ENCODE data around the gene NAT9.

Gene NAT9

GRCh38 chr17:74744714-74745547 is 31.2 kb downstream of the NAT9 start (continued):
- TF ChIP-seq ZSCAN30 (tag by site-specific recombination; IDR thresholded peaks at IDR 0.05), result 0 out of 2 replicates have a peak, but pooled peaks have one; percentile 46
- TF ChIP-seq ZSCAN23 (tag by site-specific recombination; IDR thresholded peaks at IDR 0.05), result no peak
- TF ChIP-seq ZNF768 (tag by site-specific recombination; IDR thresholded peaks at IDR 0.05), result no peak
- TF ChIP-seq ZNF133 (tag by site-specific recombination; IDR thresholded peaks at IDR 0.05), result no peak
- TF ChIP-seq ZNF184 (tag by site-specific recombination; IDR thresholded peaks at IDR 0.05), result no peak; the same call in 1 of the 2 replicates
- no peak for TF ChIP-seq ZNF837 (tag by site-specific recombination; IDR thresholded peaks at IDR 0.05)
- TF ChIP-seq ZNF777 (tag by site-specific recombination; IDR thresholded peaks at IDR 0.05; ENCODE audit: borderline replicate concordance), result no peak
- TF ChIP-seq ZNF580 (tag by site-specific recombination; IDR thresholded peaks at IDR 0.05), result no peak
- no peak for TF ChIP-seq MEIS1 (CRISPR knock-in tag; IDR thresholded peaks at IDR 0.05; ENCODE audit: borderline replicate concordance)
- TF ChIP-seq ZNF121 (tag by site-specific recombination; IDR thresholded peaks at IDR 0.05), result peak; percentile 97
- no peak for TF ChIP-seq TSHZ1 (tag by site-specific recombination; IDR thresholded peaks at IDR 0.05; ENCODE audit: borderline replicate concordance)
- TF ChIP-seq ZIC2 (tag by site-specific recombination; IDR thresholded peaks at IDR 0.05), result 0 out of 2 replicates have a peak, but pooled peaks have one; percentile 11
- 0 out of 2 replicates have a peak, but pooled peaks have one; percentile 32 for TF ChIP-seq ZNF2 (tag by site-specific recombination; IDR thresholded peaks at IDR 0.05)
- TF ChIP-seq ZNF16 (tag by site-specific recombination; IDR thresholded peaks at IDR 0.05; ENCODE audit: low read depth), result no peak
- TF ChIP-seq ZNF670 (tag by site-specific recombination; IDR thresholded peaks at IDR 0.05; ENCODE audit: low read depth), result no peak
- no peak for TF ChIP-seq ATF2 (tag by site-specific recombination; IDR thresholded peaks at IDR 0.05; ENCODE audit: low read depth)
- no peak for TF ChIP-seq ZNF707 (tag by site-specific recombination; IDR thresholded peaks at IDR 0.05)
- TF ChIP-seq KLF1 (tag by site-specific recombination; IDR thresholded peaks at IDR 0.05), result no peak; the same call in 1 of the 2 replicates
- no peak for TF ChIP-seq ZNF341 (tag by site-specific recombination; IDR thresholded peaks at IDR 0.05; ENCODE audit: low read depth)
- TF ChIP-seq ZNF132 (tag by site-specific recombination; IDR thresholded peaks at IDR 0.05; ENCODE audit: borderline replicate concordance), result no peak
- no peak for TF ChIP-seq PRDM6 (tag by site-specific recombination; IDR thresholded peaks at IDR 0.05)
- TF ChIP-seq EGR2 (tag by site-specific recombination; IDR thresholded peaks at IDR 0.05; ENCODE audit: low read depth), result no peak
- TF ChIP-seq ZSCAN4 (tag by site-specific recombination; IDR thresholded peaks at IDR 0.05), result no peak
- no peak for TF ChIP-seq ZNF10 (tag by site-specific recombination; IDR thresholded peaks at IDR 0.05)
- no peak for TF ChIP-seq ZNF626 (tag by site-specific recombination; IDR thresholded peaks at IDR 0.05)
- no peak for TF ChIP-seq SETDB1 (IDR thresholded peaks at IDR 0.05; ENCODE audit: insufficient read length, low read length)
- no peak for TF ChIP-seq ZNF571 (tag by site-specific recombination; IDR thresholded peaks at IDR 0.05)
- peak; percentile 70; the same call in 1 of the 2 replicates for TF ChIP-seq ZNF660 (tag by site-specific recombination; IDR thresholded peaks at IDR 0.05)
- TF ChIP-seq KLF9 (tag by site-specific recombination; IDR thresholded peaks at IDR 0.05; ENCODE audit: low read depth), result no peak
- TF ChIP-seq KLF7 (tag by site-specific recombination; IDR thresholded peaks at IDR 0.05; ENCODE audit: borderline replicate concordance), result 0 out of 2 replicates have a peak, but pooled peaks have one; percentile 16
